DLD1 (cell line): ENCODE measurements around the gene ADGRF4.

Experiments
- in situ Hi-C: cut with HindIII; loops from 2 replicates; pipeline ENCODE4 v1.10.0; 2017; ENCODE audit warnings: low sequenced_read_pairs

ADGRF4 gene

DNA sequence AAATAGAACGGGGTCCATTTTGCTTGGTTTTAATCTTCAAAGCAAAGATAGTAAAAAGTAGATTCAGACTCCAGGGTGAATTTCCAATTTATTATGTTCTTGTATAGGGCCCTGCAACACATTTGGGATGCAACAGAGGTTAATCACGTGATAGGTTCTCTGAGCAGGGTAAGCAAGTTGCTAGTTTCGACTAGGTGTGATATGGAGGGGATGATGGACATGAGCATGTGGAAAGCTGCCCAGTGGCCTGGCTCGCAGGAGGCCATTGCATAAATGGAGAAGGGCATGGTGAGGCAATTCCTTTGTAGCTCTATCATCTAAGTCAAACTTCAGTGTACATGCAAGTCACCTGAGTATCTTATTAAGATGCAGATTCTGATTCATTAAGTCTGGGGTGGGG lies 17.7 kb upstream of the ADGRF4 start:
- in situ Hi-C loops = no loop called here

DNA sequence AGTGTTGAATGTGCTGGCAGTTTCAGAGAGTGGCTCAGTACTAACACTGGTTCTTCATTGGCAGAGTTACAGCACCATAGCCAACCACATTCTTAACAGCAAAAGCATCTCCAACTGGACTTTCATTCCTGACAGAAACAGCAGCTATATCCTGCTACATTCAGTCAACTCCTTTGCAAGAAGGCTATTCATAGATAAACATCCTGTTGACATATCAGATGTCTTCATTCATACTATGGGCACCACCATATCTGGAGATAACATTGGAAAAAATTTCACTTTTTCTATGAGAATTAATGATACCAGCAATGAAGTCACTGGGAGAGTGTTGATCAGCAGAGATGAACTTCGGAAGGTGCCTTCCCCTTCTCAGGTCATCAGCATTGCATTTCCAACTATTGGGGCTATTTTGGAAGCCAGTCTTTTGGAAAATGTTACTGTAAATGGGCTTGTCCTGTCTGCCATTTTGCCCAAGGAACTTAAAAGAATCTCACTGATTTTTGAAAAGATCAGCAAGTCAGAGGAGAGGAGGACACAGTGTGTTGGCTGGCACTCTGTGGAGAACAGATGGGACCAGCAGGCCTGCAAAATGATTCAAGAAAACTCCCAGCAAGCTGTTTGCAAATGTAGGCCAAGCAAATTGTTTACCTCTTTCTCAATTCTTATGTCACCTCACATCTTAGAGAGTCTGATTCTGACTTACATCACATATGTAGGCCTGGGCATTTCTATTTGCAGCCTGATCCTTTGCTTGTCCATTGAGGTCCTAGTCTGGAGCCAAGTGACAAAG lies 17.0 kb upstream of the ADGRF4 start:
- in situ Hi-C loops = no loop called here

DNA sequence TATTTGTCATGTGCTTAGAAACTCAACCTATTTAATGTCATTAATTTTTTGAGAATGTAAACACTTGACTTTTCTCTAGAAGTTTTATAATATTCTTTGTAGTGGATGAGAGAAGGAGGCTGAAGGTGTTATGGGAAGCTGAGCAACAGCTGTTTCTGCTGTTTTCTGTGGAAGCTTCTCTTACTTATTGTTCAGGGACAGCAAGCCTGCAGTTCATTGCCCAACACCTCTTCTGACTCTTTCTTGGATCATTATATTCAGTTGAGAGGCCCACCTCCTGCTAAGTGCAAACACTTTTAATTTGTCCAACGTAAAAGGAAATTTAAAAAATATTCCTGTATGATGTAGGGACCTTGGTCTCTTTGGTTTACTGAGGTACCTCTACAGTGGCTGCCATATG lies 12.0 kb upstream of the ADGRF4 start:
- in situ Hi-C loops = no loop called here

DNA sequence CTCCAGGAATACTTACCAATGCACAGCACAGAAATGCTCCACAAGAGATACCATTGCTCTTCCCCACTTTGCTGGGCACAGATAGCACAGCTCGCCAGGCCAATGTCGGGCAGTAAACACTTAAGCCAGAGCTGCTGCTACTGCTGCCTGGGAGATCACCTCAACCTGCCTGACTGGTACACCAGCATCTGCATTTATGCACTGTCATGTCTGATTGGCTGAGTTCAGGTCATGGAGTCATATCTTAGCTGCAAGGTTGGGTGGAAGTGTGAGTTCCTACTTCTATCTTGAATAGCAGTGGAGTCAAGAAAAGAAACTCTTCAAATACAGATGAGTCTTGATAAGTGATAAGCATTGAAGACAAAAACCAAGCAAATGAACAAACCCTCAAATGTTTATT lies 10.9 kb upstream of the ADGRF4 start:
- in situ Hi-C loops = no loop called here

GRCh38 chr6:47690214-47690613 lies 8.2 kb upstream of the ADGRF4 start:
- in situ Hi-C loops = no loop called here

DNA sequence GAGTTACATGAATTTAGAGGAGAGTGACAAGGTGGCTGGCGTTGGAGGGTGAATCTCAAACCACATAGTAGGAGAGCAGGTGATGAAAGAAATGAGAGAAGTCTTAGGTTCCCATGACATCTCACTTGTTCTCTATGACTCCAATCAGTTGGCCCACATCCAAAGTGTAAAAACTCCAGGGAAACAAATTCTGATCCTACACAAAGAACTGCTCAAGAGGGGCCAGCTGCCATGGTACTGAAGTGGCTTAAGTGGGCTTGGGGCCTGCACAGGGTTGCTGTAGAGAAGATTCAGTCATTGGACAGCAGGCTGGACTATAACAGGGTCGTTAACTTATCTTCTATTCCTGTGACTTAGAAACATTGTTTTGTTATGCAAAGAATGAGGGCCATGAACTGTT lies 7.6 kb upstream of the ADGRF4 start:
- in situ Hi-C loops = no loop called here

DNA sequence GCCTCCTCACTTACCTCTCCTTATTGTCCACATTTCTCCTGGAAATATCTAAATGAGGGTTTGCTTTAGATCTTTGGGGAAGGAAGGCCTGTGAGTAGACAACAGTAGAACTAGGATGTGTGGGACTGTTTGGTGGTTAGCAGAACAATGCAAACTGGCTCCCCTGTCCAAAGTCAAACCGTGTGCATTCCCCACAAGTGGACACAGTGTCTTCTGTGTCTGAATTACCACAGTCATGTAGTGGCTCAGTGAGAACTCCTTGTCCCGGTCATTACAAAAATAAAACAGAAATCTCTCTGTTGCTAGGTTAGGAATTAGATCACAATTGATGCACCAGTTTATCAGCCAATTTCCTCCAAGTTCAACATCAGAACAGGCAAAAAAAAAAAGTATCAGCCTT lies 455 bp upstream of the ADGRF4 start:
- in situ Hi-C loops = no loop called here

DNA sequence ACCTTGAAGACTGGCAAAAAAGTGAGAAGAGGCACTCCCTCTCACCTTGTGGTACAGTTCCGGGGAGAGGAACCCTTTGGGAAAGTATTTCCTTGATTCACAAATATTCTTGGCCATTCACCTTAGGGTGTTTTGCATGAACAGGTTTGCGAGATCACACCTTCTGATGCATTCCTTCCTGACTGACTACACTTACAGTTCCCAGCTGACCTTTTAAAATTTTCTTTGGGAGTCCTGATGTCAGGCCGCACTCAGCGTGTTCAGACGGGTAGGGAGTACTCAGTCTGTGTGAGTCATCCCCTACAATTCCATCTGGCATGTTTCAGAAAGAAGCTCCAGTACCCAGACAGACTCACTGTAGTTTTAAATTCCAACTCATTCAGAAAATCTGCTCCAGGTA lies 1.7 kb downstream of the ADGRF4 start:
- in situ Hi-C loops = no loop called here

- in situ Hi-C loops = no loop called here
Measured at GRCh38 chr6:47700596-47700995, 2.2 kb downstream of the ADGRF4 start.

- in situ Hi-C loops = no loop called here
Measured at GRCh38 chr6:47701363-47701762, 3.0 kb downstream of the ADGRF4 start.

- in situ Hi-C loops = no loop called here
Measured at GRCh38 chr6:47709160-47709559, 10.8 kb downstream of the ADGRF4 start.

GRCh38 chr6:47710295-47710694 lies 11.9 kb downstream of the ADGRF4 start:
- in situ Hi-C loops = no loop called here

DNA sequence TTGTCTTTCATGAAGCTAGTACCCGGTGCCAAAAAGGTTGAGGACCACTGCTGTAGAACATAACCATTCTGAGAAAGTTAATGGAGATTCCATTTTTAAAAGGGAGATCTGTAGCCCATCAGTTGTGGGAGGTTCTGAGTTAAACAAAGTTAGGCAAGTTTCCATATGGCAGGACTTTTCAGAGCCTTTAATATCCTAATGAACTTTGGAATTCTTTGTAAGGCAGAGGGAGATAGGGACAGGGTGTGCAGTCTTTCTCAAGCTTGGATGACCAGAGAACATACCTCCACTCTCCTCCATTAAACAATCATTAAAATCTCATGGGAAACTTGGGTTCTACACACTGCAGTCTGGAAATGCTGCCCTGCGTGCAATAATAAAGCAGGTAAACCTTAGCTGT lies 14.8 kb downstream of the ADGRF4 start:
- in situ Hi-C loops = no loop called here

GRCh38 chr6:47714802-47715201 lies 16.4 kb downstream of the ADGRF4 start:
- in situ Hi-C loops = no loop called here

DNA sequence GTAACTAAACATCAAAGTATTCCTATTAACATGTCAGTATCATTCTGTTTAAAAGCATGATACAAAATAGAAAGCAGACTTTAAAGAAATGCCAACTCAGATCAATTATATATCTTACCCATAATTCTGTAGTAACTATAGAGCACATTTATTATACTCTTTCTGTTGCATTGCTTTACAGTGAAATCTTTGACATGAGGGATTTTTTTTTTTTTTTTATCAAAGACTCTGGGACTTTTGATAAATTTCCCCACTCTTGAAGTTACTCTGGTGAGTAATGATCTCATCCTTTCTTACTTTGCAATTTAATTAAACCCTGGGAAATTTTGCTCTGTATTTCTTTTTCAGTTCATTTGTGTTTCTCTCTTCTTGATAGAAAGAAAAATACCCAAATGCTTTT lies 17.4 kb downstream of the ADGRF4 start:
- in situ Hi-C loops = no loop called here

DNA sequence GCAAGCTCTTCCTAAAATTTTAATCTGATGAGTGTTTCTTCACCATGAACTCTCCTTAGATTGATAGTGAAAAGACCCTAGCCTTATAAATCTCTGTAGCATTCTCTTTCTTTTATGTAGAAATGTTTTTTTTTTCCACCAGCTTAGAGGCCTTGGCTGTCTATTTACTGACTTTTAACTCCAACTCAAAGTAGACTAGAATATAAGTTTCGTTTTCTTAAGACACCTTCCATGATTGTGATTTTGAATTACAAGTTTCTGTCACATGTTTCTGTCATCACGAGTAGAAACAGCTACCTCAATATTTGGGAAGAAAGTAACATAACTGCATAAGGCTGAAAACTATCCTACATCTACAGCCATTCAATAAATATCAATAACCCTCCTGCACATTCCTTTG lies 17.8 kb downstream of the ADGRF4 start:
- in situ Hi-C loops = no loop called here

- in situ Hi-C loops = no loop called here
Measured at GRCh38 chr6:47718571-47718970, 20.2 kb downstream of the ADGRF4 start.

GRCh38 chr6:47721189-47721588 lies 22.8 kb downstream of the ADGRF4 start:
- in situ Hi-C loops = no loop called here

DNA sequence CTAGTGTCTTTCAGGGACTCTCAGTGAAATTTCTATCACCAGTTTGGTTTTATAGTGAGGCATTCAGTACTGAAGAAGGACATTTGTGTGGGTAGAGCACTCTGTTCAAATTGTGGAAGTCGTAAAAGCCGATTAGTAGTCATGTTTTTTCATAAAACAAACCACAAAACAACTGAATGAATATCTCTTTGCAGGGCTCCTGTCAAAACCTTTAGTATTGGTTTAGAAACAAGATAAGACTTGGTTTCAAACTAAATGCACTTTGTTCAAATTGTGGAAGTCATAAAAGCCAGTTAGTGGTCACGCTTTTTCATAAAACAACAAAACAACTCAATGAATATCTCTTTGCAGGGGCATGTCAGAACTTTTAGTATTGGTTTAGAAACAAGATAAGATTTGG lies 23.8 kb downstream of the ADGRF4 start:
- in situ Hi-C loops = no loop called here

DNA sequence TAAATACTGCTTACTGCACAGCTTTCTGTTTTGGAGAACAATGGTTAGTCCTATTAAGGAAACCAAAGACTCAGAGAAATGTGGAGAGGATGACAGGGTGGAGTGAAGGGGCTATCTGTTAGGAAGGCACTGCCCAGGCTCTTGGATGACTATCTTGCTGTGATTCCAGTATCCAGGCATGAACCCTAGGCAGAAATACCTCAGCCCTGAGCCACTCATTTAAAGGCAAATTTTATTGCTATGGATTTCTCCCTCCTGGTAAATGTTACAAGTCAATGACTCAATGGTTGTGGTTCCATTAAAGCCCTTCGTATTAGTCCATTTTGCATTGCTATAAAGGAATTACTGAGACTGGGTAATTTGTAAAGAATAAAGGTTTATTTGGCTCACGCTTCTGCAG lies 25.9 kb downstream of the ADGRF4 start:
- in situ Hi-C loops = no loop called here

DNA sequence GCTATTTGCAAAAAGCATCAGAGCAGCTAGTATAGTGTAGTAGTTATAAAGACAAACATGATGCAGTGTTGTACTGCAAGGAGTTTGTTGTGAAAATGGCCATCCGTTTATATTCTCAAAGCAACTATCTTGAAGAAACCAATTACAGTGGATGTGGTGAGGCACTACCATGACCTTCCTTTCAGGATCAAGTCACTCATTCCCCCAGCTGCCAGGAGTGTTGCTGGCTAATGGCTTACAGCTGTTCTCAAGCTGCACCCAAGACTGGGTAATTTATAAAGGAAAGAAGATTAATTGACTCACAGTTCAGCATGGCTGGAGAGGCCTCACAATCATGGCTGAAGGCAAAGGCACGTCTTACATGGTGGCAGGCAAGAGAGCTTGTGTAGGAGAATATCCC lies 29.0 kb downstream of the ADGRF4 start:
- in situ Hi-C loops = no loop called here

DNA sequence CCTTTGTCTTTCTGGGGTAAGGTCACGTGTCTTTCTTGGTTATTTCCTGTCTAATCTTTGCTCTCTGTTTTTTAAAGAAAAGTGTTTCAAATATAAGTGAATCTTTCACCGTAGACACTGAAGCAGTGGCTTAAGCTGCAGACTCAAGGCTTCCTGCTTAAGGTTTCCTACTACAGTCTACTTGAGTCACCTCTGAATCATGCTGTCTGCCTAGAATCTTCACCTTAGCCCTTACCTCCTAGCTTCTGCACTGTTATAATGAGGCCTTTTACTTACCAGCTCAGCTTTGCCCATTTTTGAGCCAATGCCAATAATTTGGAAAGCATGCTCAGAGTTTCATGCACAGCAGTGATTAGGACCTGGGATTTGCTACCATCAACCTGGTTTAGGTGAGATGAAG lies 30.6 kb downstream of the ADGRF4 start:
- in situ Hi-C loops = no loop called here

GRCh38 chr6:47729457-47729856 lies 31.1 kb downstream of the ADGRF4 start:
- in situ Hi-C loops = no loop called here
